Vagina (tissue), 2 donors: ENCODE data around the gene ARHGAP24.

Experiments
- CTCF ChIP-seq, 3 experiments: fragments of 450-650 bp in 2 of 3; fragments of 200-600 bp in 1 of 3; sonication (generic) in 1 of 3; IDR thresholded peaks; one replicate each; pipeline ENCODE4 v1.5.1; 2017 to 2019; ENCODE audit warnings: antibody characterized with exemption in 3 of 3, mild to moderate bottlenecking in 2 of 3, moderate library complexity in 2 of 3
- POLR2A ChIP-seq, 2 donors: fragments of 450-650 bp; IDR thresholded peaks; one replicate each; pipeline ENCODE4 v1.6.1; 2017; ENCODE audit warnings: antibody characterized with exemption in 2 of 2, mild to moderate bottlenecking in 2 of 2, moderate library complexity in 2 of 2
- POLR2AphosphoS5 ChIP-seq, 2 donors: sonication (generic); formaldehyde crosslinking; IDR thresholded peaks; one replicate each; pipeline ENCODE4 v1.9.0; 2017; ENCODE audit warnings: antibody characterized with exemption in 2 of 2, mild to moderate bottlenecking in 2 of 2, low read depth in 1 of 2; ENCODE audit not compliant: insufficient read depth in 1 of 2

- TF ChIP-seq CTCF (IDR thresholded peaks at IDR 0.05) = no peak
- no peak for TF ChIP-seq POLR2AphosphoS5 (IDR thresholded peaks at IDR 0.05; ENCODE audit: insufficient read depth in 1 of 2, low read depth in 1 of 2)
- TF ChIP-seq POLR2A (IDR thresholded peaks at IDR 0.05) = no peak
Observed at GRCh38 chr4:85733798-85734197, 258.8 kb downstream of the ARHGAP24 start.
